IMR-90 (cell line): Measurements from ENCODE around the gene ZBTB7B.
A peak's percentile ranks its signal among the peaks of the same experiment; 100 is the strongest.

Experiments used
- BHLHE40 ChIP-seq: fragments of 150-350 bp; IDR thresholded peaks from 2 replicates; pipeline ENCODE4 v1.6.1; 2016; ENCODE audit warnings: mild to moderate bottlenecking, low read depth, low read length
- CEBPB ChIP-seq: IDR thresholded peaks from 2 replicates; pipeline ENCODE4 v1.6.1; 2012; ENCODE audit warnings: low read depth, low read length, improper control_type of control experiment
- FOS ChIP-seq: fragments of 150-350 bp; IDR thresholded peaks from 2 replicates; pipeline ENCODE4 v1.6.1; 2016; ENCODE audit warnings: low read depth, low read length
- MAFK ChIP-seq: IDR thresholded peaks from 2 replicates; pipeline ENCODE4 v1.6.1; 2012; ENCODE audit warnings: low read depth, low read length, improper control_type of control experiment
- MAZ ChIP-seq: IDR thresholded peaks from 2 replicates; pipeline ENCODE4 v1.6.1; 2012; ENCODE audit warnings: low read depth, mild to moderate bottlenecking, low read length, improper control_type of control experiment, moderate library complexity, borderline replicate concordance
- MXI1 ChIP-seq: IDR thresholded peaks from 2 replicates; pipeline ENCODE4 v1.6.1; 2012; ENCODE audit warnings: low read depth, mild to moderate bottlenecking, low read length, moderate library complexity, borderline replicate concordance
- NFE2L2 ChIP-seq: fragments of 150-350 bp; IDR thresholded peaks from 2 replicates; pipeline ENCODE4 v1.6.1; 2016; ENCODE audit warnings: low read depth, mild to moderate bottlenecking, low read length
- POLR2A ChIP-seq: IDR thresholded peaks from 2 replicates; pipeline ENCODE4 v1.6.1; 2012; ENCODE audit warnings: mild to moderate bottlenecking, low read depth, low read length
- RAD21 ChIP-seq: IDR thresholded peaks from 2 replicates; pipeline ENCODE4 v1.6.1; 2012; ENCODE audit warnings: low read length, improper control_type of control experiment
- RCOR1 ChIP-seq: IDR thresholded peaks from 2 replicates; pipeline ENCODE4 v1.6.1; 2012; ENCODE audit warnings: mild to moderate bottlenecking, low read length, improper control_type of control experiment; ENCODE audit not compliant: insufficient replicate concordance
- RFX5 ChIP-seq: IDR thresholded peaks from 2 replicates; pipeline ENCODE4 v1.8.0; 2012; ENCODE audit warnings: low read depth, mild to moderate bottlenecking, low read length, moderate library complexity
- TF ChIP-seq, protein P1 (sequence below): conservative IDR thresholded peaks from 2 replicates; pipeline ENCODE4 v1.5.1; 2012; ENCODE audit warnings: mild to moderate bottlenecking, low read depth, low read length, improper control_type of control experiment
- TF ChIP-seq, protein P2 (sequence below): fragments of 150-350 bp; IDR thresholded peaks from 2 replicates; pipeline ENCODE4 v1.6.1; 2017; ENCODE audit warnings: mild to moderate bottlenecking, antibody characterized with exemption, low read length, low read depth
- TF ChIP-seq, protein P3 (sequence below): fragments of 150-350 bp; IDR thresholded peaks from 2 replicates; pipeline ENCODE4 v1.6.1; 2016; ENCODE audit warnings: low read depth, mild to moderate bottlenecking, low read length, moderate library complexity, borderline replicate concordance

DNA sequence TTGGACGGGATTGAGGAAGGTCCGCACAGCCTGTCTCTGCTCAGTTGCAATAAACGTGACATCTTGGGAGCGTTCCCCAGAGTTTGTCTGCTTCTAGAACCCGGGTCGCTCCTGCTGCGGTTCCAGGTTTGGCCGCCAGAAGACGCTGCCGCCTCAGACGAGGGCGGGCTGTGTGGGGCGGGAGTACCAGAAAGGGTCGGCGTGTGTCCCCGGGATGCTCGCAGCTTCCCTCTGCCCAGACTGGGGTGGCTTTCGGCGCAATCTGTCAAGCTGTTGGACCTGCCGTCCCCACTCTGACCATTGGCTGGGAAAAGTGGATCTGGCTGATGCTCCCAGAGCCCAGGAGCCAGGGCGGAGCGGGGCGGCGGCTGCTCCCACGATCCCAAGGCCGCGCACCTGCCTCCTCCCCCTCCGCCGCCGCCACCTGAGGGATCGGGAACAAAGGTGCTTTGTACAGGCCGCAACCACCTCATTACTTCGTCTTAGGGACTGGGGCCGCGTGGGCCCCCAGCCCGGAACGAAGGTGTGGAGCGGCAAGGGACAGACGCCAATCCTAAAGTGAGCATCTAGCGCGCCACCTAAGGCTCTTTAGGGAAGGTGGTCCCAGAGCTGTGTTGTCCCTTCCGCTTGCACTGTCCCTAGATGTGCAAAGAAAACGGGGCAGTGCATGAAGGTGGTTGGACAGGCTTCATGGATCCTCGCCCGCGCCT, 60.3 kb downstream of the ZBTB7B start:
- TF ChIP-seq, protein P1, sequence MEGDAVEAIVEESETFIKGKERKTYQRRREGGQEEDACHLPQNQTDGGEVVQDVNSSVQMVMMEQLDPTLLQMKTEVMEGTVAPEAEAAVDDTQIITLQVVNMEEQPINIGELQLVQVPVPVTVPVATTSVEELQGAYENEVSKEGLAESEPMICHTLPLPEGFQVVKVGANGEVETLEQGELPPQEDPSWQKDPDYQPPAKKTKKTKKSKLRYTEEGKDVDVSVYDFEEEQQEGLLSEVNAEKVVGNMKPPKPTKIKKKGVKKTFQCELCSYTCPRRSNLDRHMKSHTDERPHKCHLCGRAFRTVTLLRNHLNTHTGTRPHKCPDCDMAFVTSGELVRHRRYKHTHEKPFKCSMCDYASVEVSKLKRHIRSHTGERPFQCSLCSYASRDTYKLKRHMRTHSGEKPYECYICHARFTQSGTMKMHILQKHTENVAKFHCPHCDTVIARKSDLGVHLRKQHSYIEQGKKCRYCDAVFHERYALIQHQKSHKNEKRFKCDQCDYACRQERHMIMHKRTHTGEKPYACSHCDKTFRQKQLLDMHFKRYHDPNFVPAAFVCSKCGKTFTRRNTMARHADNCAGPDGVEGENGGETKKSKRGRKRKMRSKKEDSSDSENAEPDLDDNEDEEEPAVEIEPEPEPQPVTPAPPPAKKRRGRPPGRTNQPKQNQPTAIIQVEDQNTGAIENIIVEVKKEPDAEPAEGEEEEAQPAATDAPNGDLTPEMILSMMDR, result peak; percentile 72
- TF ChIP-seq, protein P2, sequence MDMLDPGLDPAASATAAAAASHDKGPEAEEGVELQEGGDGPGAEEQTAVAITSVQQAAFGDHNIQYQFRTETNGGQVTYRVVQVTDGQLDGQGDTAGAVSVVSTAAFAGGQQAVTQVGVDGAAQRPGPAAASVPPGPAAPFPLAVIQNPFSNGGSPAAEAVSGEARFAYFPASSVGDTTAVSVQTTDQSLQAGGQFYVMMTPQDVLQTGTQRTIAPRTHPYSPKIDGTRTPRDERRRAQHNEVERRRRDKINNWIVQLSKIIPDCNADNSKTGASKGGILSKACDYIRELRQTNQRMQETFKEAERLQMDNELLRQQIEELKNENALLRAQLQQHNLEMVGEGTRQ, result no peak
- TF ChIP-seq MXI1 (no peak), POLR2A (no peak), BHLHE40 (no peak), MAZ (peak; percentile 64; the same call in 1 of the 2 replicates), CEBPB (no peak), RAD21 (peak; percentile 71), RFX5 (no peak), RCOR1 (no peak), NFE2L2 (no peak), FOS (no peak), MAFK (no peak)
- TF ChIP-seq, protein P3, sequence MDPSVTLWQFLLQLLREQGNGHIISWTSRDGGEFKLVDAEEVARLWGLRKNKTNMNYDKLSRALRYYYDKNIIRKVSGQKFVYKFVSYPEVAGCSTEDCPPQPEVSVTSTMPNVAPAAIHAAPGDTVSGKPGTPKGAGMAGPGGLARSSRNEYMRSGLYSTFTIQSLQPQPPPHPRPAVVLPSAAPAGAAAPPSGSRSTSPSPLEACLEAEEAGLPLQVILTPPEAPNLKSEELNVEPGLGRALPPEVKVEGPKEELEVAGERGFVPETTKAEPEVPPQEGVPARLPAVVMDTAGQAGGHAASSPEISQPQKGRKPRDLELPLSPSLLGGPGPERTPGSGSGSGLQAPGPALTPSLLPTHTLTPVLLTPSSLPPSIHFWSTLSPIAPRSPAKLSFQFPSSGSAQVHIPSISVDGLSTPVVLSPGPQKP, result no peak
